Neutrophil (primary cell): ENCODE results near the gene TCERG1L.

ENCODE experiments used
- H3K27ac ChIP-seq: fragments of 200-600 bp; sonication (generic); 2 replicates; pipeline ENCODE4 v1.5.1; 2016; ENCODE audit warnings: mild to moderate bottlenecking, moderate library complexity
- H3K27me3 ChIP-seq: fragments of 200-600 bp; sonication (generic); 2 replicates; pipeline ENCODE4 v1.6.0; 2016; ENCODE audit warnings: mild to moderate bottlenecking
- H3K36me3 ChIP-seq: fragments of 200-600 bp; sonication (generic); 2 replicates; pipeline ENCODE4 v1.5.1; 2017
- H3K4me1 ChIP-seq, 2 experiments: fragments of 200-600 bp in 1 of 2; sonication (generic) in 1 of 2; 1 replicate in 1 of 2; 2 replicates in 1 of 2; pipeline versions ENCODE4 v1.5.1 to v1.6.1; 2013 to 2016; ENCODE audit warnings: low read depth in 1 of 2, low read length in 1 of 2, mild to moderate bottlenecking in 1 of 2, moderate library complexity in 1 of 2; ENCODE audit not compliant: control insufficient read depth in 1 of 2, insufficient read depth in 1 of 2
- H3K4me3 ChIP-seq, 2 experiments: fragments of 200-600 bp in 1 of 2; sonication (generic) in 1 of 2; 1 replicate in 1 of 2; 2 replicates in 1 of 2; pipeline ENCODE4 v1.5.1; 2013 to 2016; ENCODE audit warnings: low read depth in 1 of 2, low read length in 1 of 2, mild to moderate bottlenecking in 1 of 2, moderate library complexity in 1 of 2
- H3K9me3 ChIP-seq: fragments of 200-600 bp; sonication (generic); 2 replicates; pipeline ENCODE4 v1.5.1; 2016
- CTCF ChIP-seq: fragments of 200-600 bp; sonication (generic); IDR thresholded peaks from 2 replicates; pipeline ENCODE4 v1.5.1; 2016; ENCODE audit warnings: antibody characterized with exemption

The TCERG1L gene

GRCh38 chr10:131271195-131271880 is 40.2 kb downstream of the TCERG1L start:
- H3K4me1 ChIP-seq = no peaks in the 10 kb centered on the region
- H3K27me3 ChIP-seq = no peaks in the 10 kb centered on the region
- TF ChIP-seq CTCF = no peak
- H3K27ac ChIP-seq = no peak overlapping the region
- H3K9me3 ChIP-seq = no peaks in the 10 kb centered on the region
- H3K4me3 ChIP-seq = no peak overlapping the region
- no peaks in the 10 kb centered on the region for H3K36me3 ChIP-seq

GRCh38 chr10:131270461-131271190 is 40.9 kb downstream of the TCERG1L start:
- Histone ChIP-seq H3K4me1 (no peaks in the 10 kb centered on the region), H3K27ac (no peak overlapping the region), H3K36me3 (no peaks in the 10 kb centered on the region), H3K27me3 (no peaks in the 10 kb centered on the region), H3K9me3 (no peaks in the 10 kb centered on the region), H3K4me3 (no peak overlapping the region)
- TF ChIP-seq CTCF = no peak

GRCh38 chr10:131269776-131270460 is 41.6 kb downstream of the TCERG1L start:
- H3K4me3 ChIP-seq = no peak overlapping the region
- H3K4me1 ChIP-seq = no peaks in the 10 kb centered on the region
- H3K9me3 ChIP-seq = no peaks in the 10 kb centered on the region
- TF ChIP-seq CTCF = no peak
- H3K27me3 ChIP-seq = no peaks in the 10 kb centered on the region
- no peaks in the 10 kb centered on the region for H3K36me3 ChIP-seq
- H3K27ac ChIP-seq = no peak overlapping the region

GRCh38 chr10:131267814-131268095 is 43.8 kb downstream of the TCERG1L start:
- Histone ChIP-seq H3K27me3 (no peaks in the 10 kb centered on the region), H3K4me3 (no peak overlapping the region), H3K27ac (no peak overlapping the region), H3K9me3 (no peaks in the 10 kb centered on the region), H3K36me3 (no peaks in the 10 kb centered on the region), H3K4me1 (no peaks in the 10 kb centered on the region)
- TF ChIP-seq CTCF = no peak

- Histone ChIP-seq H3K27me3 (no peaks in the 10 kb centered on the region), H3K4me1 (no peaks in the 10 kb centered on the region), H3K9me3 (no peaks in the 10 kb centered on the region), H3K4me3 (no peak overlapping the region), H3K36me3 (no peaks in the 10 kb centered on the region), H3K27ac (no peak overlapping the region)
- TF ChIP-seq CTCF = no peak
Observed at GRCh38 chr10:131266936-131267813, 44.3 kb downstream of the TCERG1L start.
